Endometrial microvascular endothelial cells (primary cell): Measurements from ENCODE around the gene ATL2. TPM values are rescaled to one million over a fixed set of nuclear protein-coding genes. Genes with fewer than 3 reads are reported as not detected.
"Not testable (repeated sequence)": the region's sequence is repeated elsewhere in the genome, so short reads cannot be mapped to it uniquely, and the experiment has no call there.

ENCODE experiments used
- in situ Hi-C: cut with HindIII; loops from 2 replicates; pipeline ENCODE4 v1.10.0; 2017; ENCODE audit warnings: low sequenced_read_pairs, low pct_unique_long_range_greater_than_20kb; ENCODE audit errors: inconsistent ontology term
- total RNA-seq: library from RNA; depleted of rRNA; stranded (reverse); fragments of >200 nt; gene quantifications from one replicate; pipeline ENCODE4 v1.2.3, GENCODE V29; 2015; ENCODE audit errors: inconsistent ontology term

Gene ATL2
- total RNA-seq, 1 donor from 2014 or later: 46.3 TPM

- in situ Hi-C loops: no loop called here
Measured at GRCh38 chr2:38290332-38290731, 86.7 kb downstream of the ATL2 start.

- in situ Hi-C loops: no loop called here
Measured at GRCh38 chr2:38284971-38285370, 92.1 kb downstream of the ATL2 start.

- in situ Hi-C loops: no loop called here
Measured at GRCh38 chr2:38281095-38281742, 95.9 kb downstream of the ATL2 start.

- in situ Hi-C loops: no loop called here
Measured at GRCh38 chr2:38279201-38279600, 97.9 kb downstream of the ATL2 start.

- in situ Hi-C loops: not testable (repeated sequence)
Measured at GRCh38 chr2:38278117-38278438, 99.0 kb downstream of the ATL2 start.

GRCh38 chr2:38277245-38278116, 99.6 kb downstream of the ATL2 start:
- in situ Hi-C loops: no loop called here

GRCh38 chr2:38274286-38275276, 102.5 kb downstream of the ATL2 start:
- in situ Hi-C loops: no loop called here

GRCh38 chr2:38271697-38272096, 105.4 kb downstream of the ATL2 start:
- in situ Hi-C loops: no loop called here

- in situ Hi-C loops: no loop called here
Measured at GRCh38 chr2:38269421-38269820, 107.7 kb downstream of the ATL2 start.

- in situ Hi-C loops: no loop called here
Measured at GRCh38 chr2:38268691-38269327, 108.3 kb downstream of the ATL2 start.

- in situ Hi-C loops: no loop called here
Measured at GRCh38 chr2:38268001-38268400, 109.1 kb downstream of the ATL2 start.

- in situ Hi-C loops: no loop called here
Measured at GRCh38 chr2:38267270-38267925, 109.7 kb downstream of the ATL2 start.

- in situ Hi-C loops: no loop called here
Measured at GRCh38 chr2:38266382-38267061, 110.6 kb downstream of the ATL2 start.

- in situ Hi-C loops: no loop called here
Measured at GRCh38 chr2:38265461-38265860, 111.6 kb downstream of the ATL2 start.

- in situ Hi-C loops: no loop called here
Measured at GRCh38 chr2:38264396-38265221, 112.5 kb downstream of the ATL2 start.

- in situ Hi-C loops: no loop called here
Measured at GRCh38 chr2:38263293-38263692, 113.8 kb downstream of the ATL2 start.
